ENCODE results near the gene GLRA2. TPM values are rescaled to one million over a fixed set of nuclear protein-coding genes. Genes with fewer than 3 reads are reported as not detected.

Gene GLRA2
- total RNA-seq, 6 experiments from 2014 or later = not detected

DNA sequence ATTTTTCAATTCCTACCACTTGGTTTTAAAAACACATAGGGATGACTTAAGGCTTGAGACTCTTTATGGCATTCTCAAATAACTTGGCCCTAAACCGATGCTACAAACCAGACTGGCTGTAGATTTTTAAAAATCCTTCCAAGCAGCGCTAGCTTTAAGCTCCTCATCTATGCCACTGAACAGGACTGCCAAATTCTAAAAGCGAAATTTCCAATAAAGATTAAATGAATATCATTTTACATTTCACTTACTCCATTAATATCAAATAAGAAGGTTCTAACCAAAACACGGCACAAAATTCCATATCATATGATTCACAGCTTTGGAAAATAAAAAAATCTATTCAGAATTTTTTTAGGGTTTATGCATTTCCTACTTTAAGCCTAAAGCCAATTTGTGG, 209.3 kb downstream of the GLRA2 start:
- intact Hi-C loops (cut with DNase I) = no loop called here
- H3K27ac ChIP-seq = no peak overlapping the region
- no peak for ATAC-seq
- no peak overlapping the region for H3K4me3 ChIP-seq
- H3K4me1 ChIP-seq = no peaks in the 10 kb centered on the region
- H3K9me3 ChIP-seq = no peaks in the 10 kb centered on the region
- H3K36me3 ChIP-seq = no peaks in the 10 kb centered on the region
- no peaks in the 10 kb centered on the region for H3K27me3 ChIP-seq
- no peak for DNase-seq
- TF ChIP-seq, protein P1, sequence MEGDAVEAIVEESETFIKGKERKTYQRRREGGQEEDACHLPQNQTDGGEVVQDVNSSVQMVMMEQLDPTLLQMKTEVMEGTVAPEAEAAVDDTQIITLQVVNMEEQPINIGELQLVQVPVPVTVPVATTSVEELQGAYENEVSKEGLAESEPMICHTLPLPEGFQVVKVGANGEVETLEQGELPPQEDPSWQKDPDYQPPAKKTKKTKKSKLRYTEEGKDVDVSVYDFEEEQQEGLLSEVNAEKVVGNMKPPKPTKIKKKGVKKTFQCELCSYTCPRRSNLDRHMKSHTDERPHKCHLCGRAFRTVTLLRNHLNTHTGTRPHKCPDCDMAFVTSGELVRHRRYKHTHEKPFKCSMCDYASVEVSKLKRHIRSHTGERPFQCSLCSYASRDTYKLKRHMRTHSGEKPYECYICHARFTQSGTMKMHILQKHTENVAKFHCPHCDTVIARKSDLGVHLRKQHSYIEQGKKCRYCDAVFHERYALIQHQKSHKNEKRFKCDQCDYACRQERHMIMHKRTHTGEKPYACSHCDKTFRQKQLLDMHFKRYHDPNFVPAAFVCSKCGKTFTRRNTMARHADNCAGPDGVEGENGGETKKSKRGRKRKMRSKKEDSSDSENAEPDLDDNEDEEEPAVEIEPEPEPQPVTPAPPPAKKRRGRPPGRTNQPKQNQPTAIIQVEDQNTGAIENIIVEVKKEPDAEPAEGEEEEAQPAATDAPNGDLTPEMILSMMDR (IDR thresholded peaks at IDR 0.05) = no peak
- no peak for TF ChIP-seq POLR2A (IDR thresholded peaks at IDR 0.05)
- 63% methylated on average over 4 of the region's 4 CpGs for WGBS (ENCODE audit: insufficient coverage, low coverage, low lambda C conversion rate, missing lambda C conversion rate)

DNA sequence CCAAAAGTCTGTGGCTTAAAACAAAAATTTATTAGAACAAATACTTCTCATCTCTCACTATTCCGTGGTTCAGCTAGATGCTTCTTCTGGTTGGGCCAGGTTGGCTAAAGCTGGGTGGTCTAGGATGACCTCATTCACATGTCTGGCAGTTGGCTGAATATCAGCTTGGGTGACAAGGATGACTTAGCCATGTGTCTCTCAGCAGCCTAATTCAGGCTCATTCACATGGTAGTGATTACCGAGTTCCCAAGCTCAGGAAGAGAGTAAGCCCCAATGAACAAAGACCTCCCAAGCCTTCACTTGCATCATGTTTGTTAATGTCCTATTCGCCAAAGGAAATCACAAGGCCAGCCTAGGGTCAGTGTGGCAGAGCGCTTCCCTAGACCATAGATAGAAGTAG, 224.1 kb downstream of the GLRA2 start:
- no peaks in the 10 kb centered on the region for H3K4me1 ChIP-seq
- TF ChIP-seq, protein P1 (IDR thresholded peaks at IDR 0.05) = no peak
- no peaks in the 10 kb centered on the region for H3K36me3 ChIP-seq
- H3K9me3 ChIP-seq = no peaks in the 10 kb centered on the region
- 64% methylated on average over 4 of the region's 4 CpGs for WGBS (ENCODE audit: insufficient coverage, low coverage, low lambda C conversion rate, missing lambda C conversion rate)
- H3K4me3 ChIP-seq = no peak overlapping the region
- intact Hi-C loops (cut with DNase I) = no loop called here
- DNase-seq (no peak), ATAC-seq (no peak)
- no peaks in the 10 kb centered on the region for H3K27me3 ChIP-seq
- no peak overlapping the region for H3K27ac ChIP-seq

DNA sequence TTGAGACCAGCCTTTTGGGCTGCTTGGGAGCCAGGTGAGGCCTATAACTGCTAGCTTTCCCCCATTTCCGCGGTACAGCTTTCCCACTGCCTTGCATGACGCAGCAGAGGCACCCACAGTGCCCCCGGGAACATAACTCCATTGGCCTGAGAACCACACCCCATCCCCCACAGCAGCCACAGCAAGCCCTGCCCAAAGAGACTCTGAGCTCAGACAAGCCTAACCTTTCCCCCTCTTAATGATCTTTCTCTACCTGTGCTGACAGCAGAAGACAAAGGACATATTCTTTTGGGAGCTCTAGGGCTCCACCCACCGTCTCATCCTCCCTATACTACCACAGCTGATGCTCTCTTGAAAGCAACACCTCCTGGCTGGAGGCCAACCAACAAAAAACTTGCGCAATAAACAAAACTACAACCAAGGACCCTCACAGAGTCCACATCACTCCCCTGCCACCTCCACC, 228.7 kb downstream of the GLRA2 start:
- Histone ChIP-seq H3K4me3 (no peak overlapping the region), H3K27me3 (no peaks in the 10 kb centered on the region), H3K27ac (no peak overlapping the region), H3K4me1 (no peaks in the 10 kb centered on the region), H3K9me3 (no peaks in the 10 kb centered on the region), H3K36me3 (no peaks in the 10 kb centered on the region)
- WGBS (ENCODE audit: insufficient coverage, low coverage, low lambda C conversion rate, missing lambda C conversion rate) = 58% methylated on average over 3 of the region's 6 CpGs
- ATAC-seq = no peak
- intact Hi-C loops (cut with DNase I) = no loop called here
- DNase-seq = no peak
- TF ChIP-seq, protein P1 (IDR thresholded peaks at IDR 0.05) = no peak
- no peak for TF ChIP-seq POLR2A (IDR thresholded peaks at IDR 0.05)

DNA sequence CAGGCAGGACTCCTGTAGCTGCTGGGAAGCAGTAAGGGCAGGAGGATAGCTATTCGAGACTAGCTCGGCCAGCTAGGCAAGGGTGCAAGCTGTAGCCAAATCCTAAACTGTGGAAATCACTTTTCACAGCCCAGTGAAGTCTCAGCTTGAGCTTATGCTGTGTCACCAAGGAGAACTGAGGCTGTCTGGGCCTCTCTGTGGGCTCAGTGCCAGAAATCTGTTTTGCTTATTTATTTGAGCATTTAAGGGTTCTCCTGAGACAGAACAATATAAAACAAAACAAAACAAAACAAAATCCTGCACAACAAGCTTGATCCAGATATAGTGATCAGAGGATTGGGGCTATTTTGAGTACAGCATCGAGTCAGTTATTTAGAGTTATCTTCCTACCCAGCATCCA, 246.1 kb downstream of the GLRA2 start:
- Histone ChIP-seq H3K36me3 (no peaks in the 10 kb centered on the region), H3K27ac (no peak overlapping the region), H3K9me3 (no peaks in the 10 kb centered on the region), H3K27me3 (no peaks in the 10 kb centered on the region), H3K4me3 (no peak overlapping the region), H3K4me1 (no peaks in the 10 kb centered on the region)
- ATAC-seq (no peak), DNase-seq (no peak)
- WGBS (ENCODE audit: insufficient coverage, low coverage, low lambda C conversion rate, missing lambda C conversion rate) = 15% methylated on average over 3 of the region's 3 CpGs
- no peak for TF ChIP-seq POLR2A (IDR thresholded peaks at IDR 0.05)
- TF ChIP-seq, protein P1 (IDR thresholded peaks at IDR 0.05) = no peak
- intact Hi-C loops (cut with DNase I) = no loop called here

DNA sequence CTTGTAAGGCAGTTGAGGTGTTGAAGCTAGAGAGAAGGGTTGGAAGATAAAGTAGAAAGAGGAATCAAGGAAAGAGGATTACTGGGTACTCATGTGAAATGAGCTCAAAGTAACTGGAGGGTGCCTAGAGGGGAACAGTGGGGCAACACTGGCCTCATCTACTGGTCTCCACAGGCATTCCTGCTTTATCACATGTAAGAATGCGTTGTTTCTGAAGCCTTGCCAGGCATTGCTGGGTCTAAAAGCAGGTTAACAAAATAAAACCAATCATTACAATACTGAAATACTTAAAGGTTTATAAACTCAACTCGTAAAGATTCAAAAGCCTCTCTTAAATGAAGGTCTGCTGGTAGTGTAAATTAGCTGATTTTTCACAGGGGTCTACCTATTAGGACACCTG, 247.6 kb downstream of the GLRA2 start:
- Histone ChIP-seq H3K27ac (no peak overlapping the region), H3K36me3 (no peaks in the 10 kb centered on the region), H3K27me3 (no peaks in the 10 kb centered on the region), H3K9me3 (no peaks in the 10 kb centered on the region), H3K4me1 (no peaks in the 10 kb centered on the region), H3K4me3 (no peak overlapping the region)
- ATAC-seq (no peak), DNase-seq (no peak)
- whole genome bisulfite sequencing (ENCODE audit: insufficient coverage, low coverage, low lambda C conversion rate, missing lambda C conversion rate) = 43% methylated on average over 2 of the region's 2 CpGs
- TF ChIP-seq POLR2A (IDR thresholded peaks at IDR 0.05) = no peak
- TF ChIP-seq, protein P1 (IDR thresholded peaks at IDR 0.05) = no peak
- intact Hi-C loops (cut with DNase I) = no loop called here

Data from right lobe of liver (tissue), 6 donors.